Stimulated activated CD8-positive, alpha-beta memory T cell treated with anti-CD3 and anti-CD28 coated beads, Interleukin-15, amount 100 ng/mL, for 24 hours (primary cell): Measurements from ENCODE around the gene WDR35.
"Not testable (repeated sequence)": the region's sequence is repeated elsewhere in the genome, so short reads cannot be mapped to it uniquely, and the experiment has no call there.

ENCODE experiments used
- DNase-seq: peaks from one replicate; pipeline ENCODE4 v3.0.0-alpha.2; 2020; ENCODE audit warnings: low read depth

The WDR35 gene

GRCh38 chr2:19937004-19937403 is 52.9 kb downstream of the WDR35 start:
- no peak for DNase-seq

GRCh38 chr2:19936203-19936602 is 53.7 kb downstream of the WDR35 start:
- DNase-seq, result no peak

DNA sequence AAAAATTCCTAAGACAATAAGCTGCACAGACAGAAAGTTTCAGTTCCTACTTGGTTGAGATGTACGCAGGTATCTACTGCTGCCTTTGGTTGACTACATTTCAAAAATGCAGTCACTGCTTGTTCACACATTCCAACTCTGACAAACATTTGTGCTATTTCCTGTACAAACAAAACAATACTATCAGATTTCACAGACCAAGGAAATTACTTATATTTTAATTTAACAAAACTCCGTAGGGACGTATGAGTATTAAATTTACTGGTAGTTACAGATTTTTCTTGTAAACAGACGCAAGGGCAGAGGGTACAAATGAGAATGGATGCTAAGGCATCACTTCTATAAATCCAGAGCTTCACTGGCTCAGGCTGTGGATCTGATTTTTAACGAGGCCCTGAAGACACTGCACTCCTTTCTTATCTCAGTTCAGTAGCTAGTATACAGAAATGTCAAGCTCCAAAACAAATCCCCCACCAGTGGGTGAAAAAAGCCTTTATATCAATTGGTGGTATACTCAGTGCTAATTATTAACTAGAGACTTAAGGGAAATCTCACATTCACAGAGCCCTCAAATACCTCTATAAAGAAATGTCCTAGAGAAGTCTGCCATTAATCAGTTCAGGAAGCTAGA is 56.4 kb downstream of the WDR35 start:
- no peak for DNase-seq

DNA sequence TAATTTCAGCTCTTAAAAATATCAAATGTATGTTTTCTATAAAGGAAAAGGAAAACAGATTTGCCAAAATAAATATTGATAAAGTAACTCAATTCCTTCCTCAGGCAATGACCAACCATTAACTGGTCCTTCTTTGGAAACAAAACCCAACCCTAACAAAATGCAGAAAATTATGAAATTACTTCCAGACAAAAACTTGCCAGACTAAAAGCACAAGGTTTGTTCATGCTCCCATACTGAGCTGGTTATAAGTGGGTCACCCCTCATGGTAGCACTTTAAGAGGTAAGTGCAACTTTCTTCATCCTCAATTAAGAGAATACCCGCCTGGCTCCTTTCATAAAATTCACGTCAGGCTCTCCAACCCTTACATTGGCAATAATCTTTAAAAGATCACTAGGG is 57.0 kb downstream of the WDR35 start:
- no peak for DNase-seq

- no peak for DNase-seq
Observed at GRCh38 chr2:19929226-19929625, 60.7 kb downstream of the WDR35 start.

DNA sequence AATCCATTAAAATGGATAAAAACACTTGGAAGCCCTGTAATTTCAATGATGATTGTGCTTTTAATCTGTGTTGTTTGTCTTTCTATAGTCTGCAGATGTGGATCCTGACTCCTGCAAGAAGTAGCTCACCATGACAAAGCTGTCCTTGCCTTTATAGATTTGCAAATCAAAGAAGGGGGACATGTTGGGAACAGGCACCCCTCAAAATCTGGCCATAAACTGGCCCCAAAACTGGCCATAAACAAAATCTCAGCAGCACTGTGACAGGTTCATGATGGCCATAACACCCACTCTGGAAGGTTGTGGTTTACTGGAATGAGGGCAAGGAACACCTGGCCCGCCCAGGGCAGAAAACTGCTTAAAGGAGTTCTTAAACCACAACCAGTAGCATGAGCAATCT is 62.1 kb downstream of the WDR35 start:
- DNase-seq, result not testable (repeated sequence)

GRCh38 chr2:19924526-19924925 is 65.4 kb downstream of the WDR35 start:
- DNase-seq, result not testable (repeated sequence)

DNA sequence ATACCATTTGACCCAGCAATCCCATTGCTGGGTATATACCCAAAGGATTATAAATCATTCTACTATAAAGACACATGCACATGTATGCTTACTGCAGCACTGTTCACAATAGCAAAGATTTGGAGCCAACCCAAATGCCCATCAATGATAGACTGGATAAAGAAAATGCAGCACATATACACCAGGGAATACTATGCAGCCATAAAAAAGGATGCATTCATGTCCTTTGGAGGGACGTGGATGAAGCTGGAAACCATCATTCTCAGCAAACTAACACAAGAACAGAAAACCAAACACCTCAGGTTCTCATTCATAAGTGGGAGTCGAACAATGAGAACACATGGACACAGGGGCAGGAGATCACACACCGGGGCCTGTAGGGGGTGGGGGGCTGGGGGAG is 67.7 kb downstream of the WDR35 start:
- not testable (repeated sequence) for DNase-seq

- DNase-seq, result no peak
Observed at GRCh38 chr2:19916385-19916950, 73.4 kb downstream of the WDR35 start.

GRCh38 chr2:19914266-19914975 is 75.5 kb downstream of the WDR35 start:
- no peak for DNase-seq

- no peak for DNase-seq
Observed at GRCh38 chr2:19911808-19912509, 77.9 kb downstream of the WDR35 start.

GRCh38 chr2:19902216-19902740 is 87.6 kb downstream of the WDR35 start:
- DNase-seq, result no peak

DNA sequence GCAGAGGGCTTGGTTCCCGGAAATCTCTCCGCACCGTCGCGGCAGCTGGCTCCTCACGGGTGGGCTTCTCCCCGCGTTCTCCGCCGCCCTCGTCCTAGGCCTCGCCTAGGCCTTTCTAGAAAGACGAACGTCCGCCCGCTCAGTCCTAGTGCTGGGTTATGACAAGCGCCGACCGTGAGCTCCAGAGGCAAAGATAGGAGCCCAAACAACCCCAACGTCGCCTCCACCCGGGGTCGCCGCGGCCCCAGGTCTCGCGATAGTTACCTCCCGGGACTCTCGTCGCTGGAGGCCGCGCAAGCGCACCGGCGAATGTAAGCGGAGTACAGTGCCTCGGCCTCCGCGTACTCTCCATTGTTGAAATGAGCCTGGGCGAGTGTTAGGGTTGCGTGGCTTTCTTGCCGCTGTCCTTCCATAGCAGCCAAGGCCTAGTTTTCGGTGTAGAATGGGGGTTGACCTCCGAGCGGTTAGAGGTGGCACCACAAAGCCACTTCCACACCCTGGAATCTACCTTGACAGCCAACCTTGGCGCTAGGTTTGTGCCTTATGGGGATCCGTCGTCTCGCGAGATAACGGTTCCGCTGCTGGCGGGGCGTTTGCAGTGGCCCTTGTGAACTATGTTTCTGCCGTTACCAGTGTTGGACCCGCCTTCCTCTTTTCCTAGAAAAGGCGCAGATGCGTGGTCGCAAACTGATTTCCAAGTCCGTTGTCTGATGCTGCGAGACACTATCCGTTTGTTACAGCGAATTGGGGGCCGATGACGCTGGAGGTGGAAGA is 88.3 kb downstream of the WDR35 start, which contains the start of gene TTC32:
TTC32 (minus strand) TSS at position 542 of the 774 bp plus-strand sequence; CDS start at position 413, 129 bp downstream.
- DNase-seq, result peak; percentile 80

DNA sequence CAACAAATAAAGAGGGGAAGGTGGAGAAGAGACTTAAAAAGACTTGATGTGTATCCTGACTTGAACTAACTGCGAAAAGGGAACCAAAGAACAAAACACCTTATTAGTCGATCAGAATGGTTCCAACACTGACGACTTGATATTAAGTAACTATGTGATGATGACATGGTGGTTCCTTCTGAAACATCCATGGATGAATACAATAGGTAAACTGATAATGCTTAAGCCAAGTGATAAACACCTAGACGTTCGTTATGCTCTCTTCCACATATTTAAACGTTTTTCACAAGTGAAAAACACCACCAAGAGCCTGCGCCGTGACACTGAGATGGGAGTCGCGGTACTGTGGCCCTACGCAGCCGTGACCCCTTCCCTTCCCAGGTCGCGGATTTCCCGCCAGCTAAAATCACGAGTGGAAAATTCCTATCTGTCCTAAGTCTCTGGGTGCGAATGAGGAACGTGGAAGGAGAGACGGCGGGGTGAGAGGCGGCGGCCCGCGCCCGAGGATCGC is 88.9 kb downstream of the WDR35 start:
- no peak for DNase-seq

- DNase-seq, result no peak
Observed at GRCh38 chr2:19899985-19900930, 89.6 kb downstream of the WDR35 start.

DNA sequence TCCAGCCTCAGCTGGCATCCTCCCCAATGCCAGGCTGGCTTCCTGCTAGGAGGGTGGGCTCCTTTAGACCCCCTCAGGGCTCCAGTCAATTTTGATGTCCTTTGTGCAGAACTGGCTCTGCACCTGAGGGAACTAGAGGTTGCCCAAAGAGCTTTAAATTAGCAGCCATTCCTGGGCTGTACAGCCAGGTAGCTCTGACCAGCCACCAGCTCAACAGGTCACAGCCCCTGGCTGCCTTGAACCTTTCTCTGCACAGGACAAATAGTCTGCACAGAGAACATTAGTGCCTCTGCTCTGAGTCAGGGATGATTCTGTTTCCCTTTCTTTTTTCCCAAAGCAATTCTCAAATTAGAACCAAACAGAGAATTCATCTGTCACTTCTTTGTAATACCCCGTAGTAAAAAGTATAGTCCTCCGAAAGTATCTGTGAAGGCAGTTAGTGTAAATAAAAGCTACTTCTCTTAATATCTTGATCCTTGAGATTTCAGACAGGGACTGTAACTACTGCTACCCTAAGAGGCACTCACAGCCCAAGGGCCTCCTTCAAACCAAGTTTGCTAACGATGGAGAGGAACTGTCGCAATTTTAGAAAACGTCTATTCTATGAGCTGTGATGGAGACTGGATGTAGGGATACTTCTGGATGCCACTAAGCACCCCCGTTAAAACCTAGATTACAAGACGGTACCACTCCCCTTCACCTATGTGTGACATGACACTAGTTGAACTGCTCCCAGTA is 91.1 kb downstream of the WDR35 start:
- no peak for DNase-seq

DNA sequence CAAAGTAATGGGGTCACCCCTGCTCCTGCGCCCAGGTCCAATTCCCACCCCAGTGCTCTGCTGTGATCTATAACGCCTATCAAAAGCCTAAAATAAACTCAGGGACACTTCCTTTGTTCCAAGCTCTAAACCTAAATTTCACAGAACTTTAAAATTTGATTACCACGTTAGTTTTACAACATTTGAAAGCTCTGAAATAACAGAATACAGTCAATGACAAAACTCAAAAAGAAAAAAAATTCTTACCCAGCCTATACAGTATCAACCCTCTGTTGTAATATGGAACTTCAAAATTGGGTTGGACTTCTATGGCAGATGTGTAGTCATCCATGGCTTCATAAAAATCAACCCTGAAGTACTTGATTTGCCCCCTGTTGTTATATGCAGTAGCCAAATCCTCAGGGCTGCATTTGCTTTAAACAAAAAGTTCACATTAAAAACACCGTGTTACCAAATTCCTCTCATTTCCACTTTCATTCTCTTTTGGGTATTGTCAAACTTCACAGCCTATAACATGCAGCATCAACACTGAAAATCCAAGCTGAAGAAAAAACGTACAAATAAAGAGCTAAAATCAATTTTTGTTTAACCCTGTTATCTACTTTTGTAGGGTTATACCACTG is 92.2 kb downstream of the WDR35 start:
- no peak for DNase-seq

DNA sequence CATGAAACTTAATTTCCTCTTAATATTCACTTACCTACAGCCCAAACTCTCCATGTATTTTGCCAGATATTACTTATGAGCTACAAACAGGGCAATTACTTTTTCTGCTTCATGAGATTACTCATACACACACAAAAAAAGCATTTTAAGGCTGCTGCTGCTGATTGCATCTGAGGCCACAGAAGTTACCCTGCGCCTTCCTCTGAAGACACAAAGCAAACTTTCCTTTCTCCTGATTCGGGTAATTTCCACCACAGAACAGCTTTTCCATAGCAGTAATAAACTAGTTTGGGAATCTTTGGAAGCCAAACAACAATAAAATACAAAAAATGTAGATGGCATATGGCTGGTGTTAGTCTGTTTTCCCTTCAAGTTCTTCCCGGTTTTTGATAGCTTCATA is 94.4 kb downstream of the WDR35 start:
- DNase-seq, result no peak

DNA sequence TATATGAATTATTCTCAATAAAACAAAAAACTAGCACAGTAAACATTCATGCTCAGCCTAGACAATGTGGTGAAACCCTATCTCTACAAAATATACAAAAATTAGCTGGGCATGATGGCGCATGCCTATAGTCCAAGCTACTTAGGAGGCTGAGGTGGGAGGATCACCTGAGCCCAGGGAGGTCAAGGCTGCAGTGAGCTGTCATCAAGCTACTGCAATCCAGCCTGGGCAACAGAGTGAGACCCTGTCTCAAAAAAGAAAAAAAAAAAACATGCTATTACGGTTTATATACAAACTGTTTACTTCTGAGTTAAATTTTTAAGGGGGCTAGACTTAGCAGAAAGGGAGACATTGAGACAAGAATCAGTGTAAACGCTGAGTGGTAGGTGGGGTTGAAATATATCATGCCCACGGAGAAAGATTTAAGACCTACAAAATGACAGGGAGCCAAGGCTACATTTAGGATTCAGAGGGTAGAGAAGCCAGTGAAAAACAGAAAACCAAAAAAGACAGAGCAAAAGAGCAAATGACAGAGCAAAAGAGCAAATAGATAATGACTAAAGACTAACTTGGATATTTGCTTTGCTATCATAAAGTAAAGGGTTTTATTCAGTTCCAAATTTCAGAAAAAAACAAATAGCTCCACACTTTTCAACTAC is 95.6 kb downstream of the WDR35 start:
- no peak for DNase-seq
